CD4-positive, alpha-beta T cell treated with Interleukin-10 for 1 hour (primary cell): ENCODE data around the gene OR2K2.
"Not testable (repeated sequence)": the region's sequence is repeated elsewhere in the genome, so short reads cannot be mapped to it uniquely, and the experiment has no call there.

Source experiments
- DNase-seq: peaks from one replicate; pipeline ENCODE4 v3.0.0-alpha.2; 2020

OR2K2 gene

GRCh38 chr9:111330124-111330523 lies at the start of gene OR2K2:
OR2K2 (minus strand) TSS chr9:111330224; CDS start chr9:111328433, 1,791 bp downstream.
- DNase-seq: no peak

DNA sequence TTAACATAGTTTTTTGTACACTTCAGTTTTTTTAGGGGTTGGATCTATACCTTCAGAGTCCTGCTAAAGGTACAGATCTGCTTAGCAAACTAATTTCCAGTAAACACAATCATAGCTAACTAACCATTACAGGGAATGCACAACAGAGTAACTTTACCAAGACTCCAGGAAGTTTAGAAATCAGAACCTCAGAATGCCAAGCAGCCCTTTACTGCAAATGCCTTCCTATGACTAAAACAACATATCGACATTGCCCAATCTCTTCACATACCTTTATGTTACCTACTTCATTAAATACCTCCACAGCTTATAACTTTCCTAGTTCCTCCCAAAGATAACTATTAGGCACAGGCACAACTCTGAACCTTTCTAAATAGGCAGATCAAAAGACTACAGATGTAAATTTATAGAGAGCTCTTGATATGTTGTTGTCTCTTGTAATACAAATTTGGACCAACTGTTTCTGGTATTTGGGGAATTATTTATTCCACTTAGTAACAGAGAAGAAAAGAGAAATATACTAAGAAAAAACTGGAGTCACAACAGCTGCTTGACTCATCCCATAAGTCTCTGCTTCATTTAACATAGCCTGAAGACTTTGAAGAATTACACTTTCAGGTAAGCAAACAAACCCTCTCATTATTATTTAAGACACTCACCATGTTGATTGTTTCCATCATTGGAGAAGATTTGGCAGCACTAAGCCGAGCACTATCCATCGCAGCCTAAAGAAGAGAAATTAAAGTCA lies 46.0 kb upstream of the OR2K2 start:
- no peak for DNase-seq

- no peak for DNase-seq
Observed at GRCh38 chr9:111375062-111375461, 45.0 kb upstream of the OR2K2 start.

DNA sequence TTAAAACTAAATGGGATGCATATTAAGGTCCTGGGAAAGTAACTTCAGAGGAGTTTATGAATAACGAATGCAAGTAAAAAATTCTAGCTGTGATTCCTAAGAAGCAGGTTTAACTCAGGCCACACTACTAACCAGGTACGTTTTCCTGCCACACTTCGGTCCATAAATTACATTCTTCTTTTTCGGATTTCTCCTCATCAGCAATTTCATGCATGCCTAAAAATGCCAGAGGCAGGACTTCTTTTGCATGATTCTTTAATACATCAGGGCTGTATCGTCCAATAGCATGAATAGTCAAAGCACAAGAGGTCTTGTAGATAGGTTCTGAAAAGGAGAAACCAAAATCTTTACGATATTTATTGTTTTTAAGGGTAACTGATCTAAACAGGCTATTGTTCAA lies 42.3 kb upstream of the OR2K2 start:
- no peak for DNase-seq

DNA sequence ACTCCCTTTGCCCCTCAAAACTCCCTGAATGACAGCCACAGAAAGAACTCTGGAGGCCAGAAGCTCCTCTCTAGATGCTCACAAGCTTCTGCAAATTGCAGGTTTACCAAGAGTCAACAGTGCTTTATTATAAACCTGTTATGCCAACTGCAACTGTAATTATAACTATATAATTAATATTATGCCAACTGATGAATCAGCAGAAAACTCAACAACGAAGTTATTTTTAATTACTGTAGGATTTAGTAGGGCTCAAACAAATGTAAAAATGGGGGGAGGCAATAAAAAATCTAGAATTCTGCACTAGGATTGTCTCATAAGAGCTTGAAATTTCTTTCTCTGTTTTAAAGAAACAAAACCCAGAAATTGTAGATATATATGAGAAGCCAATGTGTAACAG lies 37.0 kb upstream of the OR2K2 start:
- no peak for DNase-seq

- no peak for DNase-seq
Observed at GRCh38 chr9:111362526-111362925, 32.5 kb upstream of the OR2K2 start.

GRCh38 chr9:111360881-111361280 lies 30.9 kb upstream of the OR2K2 start:
- DNase-seq: no peak

GRCh38 chr9:111356481-111357244 lies 26.6 kb upstream of the OR2K2 start:
- no peak for DNase-seq

- DNase-seq: no peak
Observed at GRCh38 chr9:111352545-111352944, 22.5 kb upstream of the OR2K2 start.

- no peak for DNase-seq
Observed at GRCh38 chr9:111350556-111350955, 20.5 kb upstream of the OR2K2 start.

- DNase-seq: no peak
Observed at GRCh38 chr9:111349766-111350165, 19.7 kb upstream of the OR2K2 start.

- no peak for DNase-seq
Observed at GRCh38 chr9:111348821-111349271, 18.8 kb upstream of the OR2K2 start.

DNA sequence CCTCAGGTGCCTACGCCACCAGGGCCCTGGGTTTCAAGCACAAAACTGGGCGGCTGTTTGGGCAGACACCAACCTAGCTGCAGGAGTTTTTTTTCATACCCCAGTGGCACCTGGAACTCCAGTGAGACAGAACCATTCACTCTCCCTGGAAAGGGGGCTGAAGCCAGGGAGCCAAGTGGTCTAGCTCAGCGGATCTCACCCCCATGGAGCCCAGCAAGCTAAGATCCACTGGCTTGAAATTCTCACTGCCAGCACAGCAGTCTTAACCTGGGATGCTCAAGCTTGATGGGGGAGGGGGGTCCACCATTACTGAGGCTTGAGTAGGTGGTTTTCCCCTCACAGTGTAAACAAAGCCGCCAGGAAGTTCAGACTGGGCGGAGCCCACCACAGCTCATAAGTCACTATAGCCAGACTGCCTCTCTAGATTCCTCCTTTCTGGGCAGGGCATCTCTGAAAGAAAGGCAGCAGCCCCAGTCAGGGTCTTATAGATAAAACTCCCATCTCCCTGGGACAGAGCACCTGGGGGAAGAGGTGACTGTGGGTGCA lies 4.4 kb upstream of the OR2K2 start:
- peak; percentile 5 for DNase-seq

DNA sequence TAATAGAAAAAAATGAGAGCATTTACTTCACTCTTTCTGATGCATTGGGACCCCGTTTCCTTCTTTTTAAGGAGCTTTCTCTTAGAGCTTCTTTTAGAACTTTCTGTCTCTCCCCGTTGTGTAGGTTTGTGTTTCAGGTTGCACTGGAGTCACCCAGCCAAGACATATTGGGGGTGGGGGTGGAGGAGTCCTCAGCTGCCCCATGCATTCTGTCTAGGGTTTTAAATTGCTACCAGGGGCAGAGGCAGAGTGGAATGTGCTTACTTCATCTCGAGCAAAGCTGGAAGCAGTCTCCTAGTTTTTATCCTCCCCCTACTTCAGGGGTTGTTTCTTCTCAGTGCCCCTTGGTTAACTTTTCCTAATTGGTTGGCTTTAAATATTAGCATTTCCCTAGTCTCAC lies 9.4 kb downstream of the OR2K2 start:
- DNase-seq: no peak

DNA sequence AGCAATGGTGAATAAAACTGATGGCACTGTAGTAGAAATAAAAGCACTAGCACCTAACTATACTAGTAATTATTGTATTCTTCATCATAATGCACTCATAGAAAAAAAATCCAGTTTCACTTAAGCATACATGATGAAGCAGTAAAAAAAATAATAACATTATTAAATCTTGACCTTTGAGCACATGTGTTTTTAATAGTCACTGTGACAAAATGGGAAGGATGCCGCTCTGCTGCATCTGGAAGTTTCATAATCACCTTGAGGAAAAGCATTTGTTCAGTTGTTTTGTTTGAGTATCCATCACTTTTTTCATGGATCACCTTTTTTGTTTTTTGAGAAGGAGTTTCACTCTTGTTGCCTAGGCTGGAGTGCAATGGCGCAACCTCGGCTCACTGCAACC lies 13.2 kb downstream of the OR2K2 start:
- DNase-seq: no peak

- no peak for DNase-seq
Observed at GRCh38 chr9:111305914-111306313, 24.1 kb downstream of the OR2K2 start.

- DNase-seq: not testable (repeated sequence)
Observed at GRCh38 chr9:111304000-111304399, 26.0 kb downstream of the OR2K2 start.

DNA sequence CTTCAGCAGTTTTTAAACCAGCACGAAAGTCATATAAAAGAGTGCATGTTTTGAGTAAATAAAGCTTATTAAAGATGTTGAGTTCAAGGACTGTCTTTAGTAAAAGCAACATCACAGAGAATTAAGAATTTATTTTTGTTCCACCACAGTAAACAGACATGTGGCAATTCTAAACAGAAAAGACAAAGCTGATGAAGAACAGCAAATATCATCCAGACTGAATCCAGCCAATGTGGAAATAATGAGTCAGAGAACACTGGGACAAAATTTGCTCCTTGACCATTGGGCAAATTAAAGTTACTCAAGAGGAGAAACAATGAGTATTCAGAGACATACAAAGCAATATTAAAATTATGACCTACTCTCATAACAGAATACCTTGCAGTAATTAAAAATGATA lies 28.8 kb downstream of the OR2K2 start:
- no peak for DNase-seq

- no peak for DNase-seq
Observed at GRCh38 chr9:111300140-111300735, 29.8 kb downstream of the OR2K2 start.

- not testable (repeated sequence) for DNase-seq
Observed at GRCh38 chr9:111299599-111299966, 30.4 kb downstream of the OR2K2 start.

GRCh38 chr9:111298731-111299598 lies 31.1 kb downstream of the OR2K2 start:
- DNase-seq: peak; percentile 40

DNA sequence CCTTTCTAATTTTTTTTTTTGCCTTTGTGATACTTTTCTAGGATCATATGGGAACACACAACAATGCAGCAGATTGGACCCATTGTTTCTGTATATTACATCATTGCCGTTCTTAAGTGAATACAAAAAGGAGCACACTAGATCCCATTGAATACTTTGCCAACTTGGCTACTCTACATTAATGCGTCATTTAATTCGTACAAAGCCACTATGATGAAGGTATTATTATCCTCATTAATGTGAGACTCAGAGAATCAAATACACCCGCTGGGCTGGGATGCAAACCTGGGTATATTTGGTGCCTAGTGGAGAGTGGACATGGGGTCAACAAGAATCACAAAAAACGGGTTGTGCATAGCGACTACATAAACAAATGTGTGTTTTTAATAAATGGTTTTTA lies 31.9 kb downstream of the OR2K2 start:
- DNase-seq: no peak
